WERI-Rb-1 (cell line): ENCODE measurements around the gene PGM1.

Source experiments
- DNase-seq: peaks from one replicate; pipeline ENCODE4 v3.0.0-alpha.2; 2020
- H3K27ac ChIP-seq: fragments of 250-450 bp; sonication (Bioruptor Pico); 2 replicates; pipeline ENCODE4 v1.5.1; 2020; ENCODE audit warnings: mild to moderate bottlenecking, moderate library complexity
- H3K27me3 ChIP-seq: fragments of 250-450 bp; sonication (Bioruptor Pico); 2 replicates; pipeline ENCODE4 v1.5.1; 2021; ENCODE audit warnings: mild to moderate bottlenecking, low read depth, moderate library complexity; ENCODE audit not compliant: insufficient read depth, severe bottlenecking
- H3K36me3 ChIP-seq: fragments of 250-450 bp; sonication (Bioruptor Pico); 2 replicates; pipeline ENCODE4 v1.5.1; 2020; ENCODE audit warnings: mild to moderate bottlenecking, moderate library complexity
- H3K4me3 ChIP-seq: 2 replicates; pipeline ENCODE4 v1.5.1; 2011; ENCODE audit warnings: low read depth, mild to moderate bottlenecking, control low read depth, low read length
- H3K9me3 ChIP-seq: fragments of 250-450 bp; sonication (Bioruptor Pico); 2 replicates; pipeline ENCODE4 v1.5.1; 2021; ENCODE audit warnings: mild to moderate bottlenecking, moderate library complexity; ENCODE audit not compliant: severe bottlenecking
- CTCF ChIP-seq: IDR thresholded peaks from 2 replicates; pipeline ENCODE4 v1.5.1; 2011; ENCODE audit warnings: low read depth, mild to moderate bottlenecking, control low read depth, inconsistent platforms, low read length

PGM1 gene

GRCh38 chr1:63651161-63651701 is 58.0 kb downstream of the PGM1 start:
- no peak for TF ChIP-seq CTCF
- Histone ChIP-seq H3K4me3 (no peak overlapping the region), H3K27ac (no peak overlapping the region), H3K9me3 (no peaks in the 10 kb centered on the region), H3K27me3 (no peaks in the 10 kb centered on the region), H3K36me3 (no peaks in the 10 kb centered on the region)
- DNase-seq: no peak

GRCh38 chr1:63653976-63654375 is 60.8 kb downstream of the PGM1 start:
- H3K27ac ChIP-seq: no peak overlapping the region
- no peak overlapping the region for H3K4me3 ChIP-seq
- no peaks in the 10 kb centered on the region for H3K36me3 ChIP-seq
- no peaks in the 10 kb centered on the region for H3K9me3 ChIP-seq
- no peaks in the 10 kb centered on the region for H3K27me3 ChIP-seq
- DNase-seq: no peak
- TF ChIP-seq CTCF: no peak

GRCh38 chr1:63659448-63659847 is 66.2 kb downstream of the PGM1 start:
- no peaks in the 10 kb centered on the region for H3K36me3 ChIP-seq
- H3K27ac ChIP-seq: no peak overlapping the region
- no peak for TF ChIP-seq CTCF
- no peak overlapping the region for H3K4me3 ChIP-seq
- DNase-seq: no peak
- H3K9me3 ChIP-seq: no peaks in the 10 kb centered on the region
- H3K27me3 ChIP-seq: no peaks in the 10 kb centered on the region

- no peak for DNase-seq
- H3K27ac ChIP-seq: no peak overlapping the region
- no peaks in the 10 kb centered on the region for H3K36me3 ChIP-seq
- H3K4me3 ChIP-seq: no peak overlapping the region
- no peak for TF ChIP-seq CTCF
- H3K27me3 ChIP-seq: no peaks in the 10 kb centered on the region
- H3K9me3 ChIP-seq: no peaks in the 10 kb centered on the region
Measured at GRCh38 chr1:63662056-63662836, 69.0 kb downstream of the PGM1 start.

GRCh38 chr1:63662841-63663240 is 69.6 kb downstream of the PGM1 start:
- no peaks in the 10 kb centered on the region for H3K27me3 ChIP-seq
- H3K36me3 ChIP-seq: no peaks in the 10 kb centered on the region
- H3K27ac ChIP-seq: no peak overlapping the region
- no peaks in the 10 kb centered on the region for H3K9me3 ChIP-seq
- TF ChIP-seq CTCF: no peak
- H3K4me3 ChIP-seq: no peak overlapping the region
- DNase-seq: no peak
